DOHH2 (cell line): ENCODE measurements around the gene CTNNBL1.

Source experiments
- CTCF ChIP-seq: fragments of 200-600 bp; sonication (generic); IDR thresholded peaks from one replicate; pipeline ENCODE4 v1.5.1; 2014; ENCODE audit warnings: antibody characterized with exemption, mild to moderate bottlenecking, low read depth, low read length; ENCODE audit not compliant: poor library complexity, severe bottlenecking
- EZH2phosphoT487 ChIP-seq: fragments of 200-600 bp; sonication (generic); IDR thresholded peaks from 2 replicates; pipeline ENCODE4 v1.6.1; 2017; ENCODE audit warnings: borderline replicate concordance, mild to moderate bottlenecking, antibody characterized with exemption, low read length, moderate library complexity, mixed read lengths

GRCh38 chr20:37706298-37706697 is 12.5 kb downstream of the CTNNBL1 start:
- TF ChIP-seq CTCF, result no peak
- no peak for TF ChIP-seq EZH2phosphoT487
